ENCODE results near the gene KRR1.

DNA sequence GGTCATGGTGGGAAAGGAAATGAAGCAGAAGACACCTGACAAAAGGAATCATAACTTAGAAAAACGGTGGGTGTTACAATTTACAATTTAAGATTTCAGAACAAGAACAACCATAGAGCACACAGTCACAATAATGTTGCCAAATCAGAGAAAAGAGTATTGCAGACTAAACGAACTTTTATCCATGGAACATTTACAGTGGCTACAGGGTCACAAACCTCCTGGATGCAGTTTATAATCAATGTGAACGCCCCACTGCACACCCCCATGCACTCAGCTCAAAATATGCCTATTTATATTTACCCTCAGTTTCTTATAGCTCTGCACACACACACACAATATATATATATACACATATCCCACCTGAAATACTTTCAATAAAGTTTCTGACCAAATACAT lies 8.0 kb downstream of the KRR1 start:
- TF ChIP-seq, protein P1, sequence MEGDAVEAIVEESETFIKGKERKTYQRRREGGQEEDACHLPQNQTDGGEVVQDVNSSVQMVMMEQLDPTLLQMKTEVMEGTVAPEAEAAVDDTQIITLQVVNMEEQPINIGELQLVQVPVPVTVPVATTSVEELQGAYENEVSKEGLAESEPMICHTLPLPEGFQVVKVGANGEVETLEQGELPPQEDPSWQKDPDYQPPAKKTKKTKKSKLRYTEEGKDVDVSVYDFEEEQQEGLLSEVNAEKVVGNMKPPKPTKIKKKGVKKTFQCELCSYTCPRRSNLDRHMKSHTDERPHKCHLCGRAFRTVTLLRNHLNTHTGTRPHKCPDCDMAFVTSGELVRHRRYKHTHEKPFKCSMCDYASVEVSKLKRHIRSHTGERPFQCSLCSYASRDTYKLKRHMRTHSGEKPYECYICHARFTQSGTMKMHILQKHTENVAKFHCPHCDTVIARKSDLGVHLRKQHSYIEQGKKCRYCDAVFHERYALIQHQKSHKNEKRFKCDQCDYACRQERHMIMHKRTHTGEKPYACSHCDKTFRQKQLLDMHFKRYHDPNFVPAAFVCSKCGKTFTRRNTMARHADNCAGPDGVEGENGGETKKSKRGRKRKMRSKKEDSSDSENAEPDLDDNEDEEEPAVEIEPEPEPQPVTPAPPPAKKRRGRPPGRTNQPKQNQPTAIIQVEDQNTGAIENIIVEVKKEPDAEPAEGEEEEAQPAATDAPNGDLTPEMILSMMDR (IDR thresholded peaks at IDR 0.05 in 4 of 5, conservative IDR thresholded peaks at IDR 0.05 in 1 of 5): no peak
- TF ChIP-seq POLR2A (IDR thresholded peaks at IDR 0.05): no peak

Data from gastrocnemius medialis (tissue), 4 donors.